HFFc6 (cell line): ENCODE results near the gene PARD3. TPM values are rescaled to one million over a fixed set of nuclear protein-coding genes. Genes with fewer than 3 reads are reported as not detected.

Experiments
- DNase-seq: peaks from one replicate; pipeline ENCODE4 v3.0.0-alpha.2; 2018
- H3K27ac Mint-ChIP-seq: 2 replicates; pipeline ENCODE4 v1.8.0; 2020; ENCODE audit warnings: mild to moderate bottlenecking, mixed read lengths
- H3K27me3 Mint-ChIP-seq: 2 replicates; pipeline ENCODE4 v1.8.0; 2021; ENCODE audit warnings: mild to moderate bottlenecking, moderate library complexity, mixed read lengths; ENCODE audit not compliant: insufficient read depth
- H3K36me3 Mint-ChIP-seq: 2 replicates; pipeline ENCODE4 v1.8.0; 2021; ENCODE audit warnings: low read depth, mixed read lengths
- H3K4me1 Mint-ChIP-seq: 2 replicates; pipeline ENCODE4 v1.8.0; 2020; ENCODE audit warnings: low read depth, mixed read lengths
- H3K4me3 Mint-ChIP-seq: 2 replicates; pipeline ENCODE4 v1.8.0; 2020; ENCODE audit warnings: mild to moderate bottlenecking, moderate library complexity, mixed read lengths
- H3K9me3 Mint-ChIP-seq: 2 replicates; pipeline ENCODE4 v1.8.0; 2020; ENCODE audit warnings: mild to moderate bottlenecking, mixed read lengths
- CTCF ChIP-seq: fragments of 200-600 bp; sonication (generic); IDR thresholded peaks from 2 replicates; pipeline ENCODE4 v1.5.0; 2021; ENCODE audit warnings: antibody characterized with exemption, mild to moderate bottlenecking
- total RNA-seq, 6 experiments: library from RNA; stranded (reverse); fragmentation: NEBNext Ultra II Directional; extraction: Animal tissue kit (Norgen Biotek cat#: 25700); gene quantifications; 2 replicates in 1 of 6; 3 replicates in 5 of 6; pipeline ENCODE4 v1.2.3, GENCODE V29; 2021

PARD3 gene
- total RNA-seq, 6 experiments from 2014 or later, result 19.9 to 24.3 (median 23.1) TPM

GRCh38 chr10:34474555-34475273 is 340.4 kb downstream of the PARD3 start:
- no peak for TF ChIP-seq CTCF
- peaks cover 16% of the 10 kb centered on the region for H3K4me1 Mint-ChIP-seq
- DNase-seq, result no peak
- no peak overlapping the region for H3K4me3 Mint-ChIP-seq
- H3K27ac Mint-ChIP-seq, result no peak overlapping the region
- H3K9me3 Mint-ChIP-seq, result no peaks in the 10 kb centered on the region
- peaks cover 4% of the 10 kb centered on the region; the same call in 1 of the 2 replicates for H3K36me3 Mint-ChIP-seq
- 0 out of 2 replicates have a peak, but pooled peaks cover 2% of the 10 kb centered on the region for H3K27me3 Mint-ChIP-seq

GRCh38 chr10:34474009-34474376 is 341.1 kb downstream of the PARD3 start:
- DNase-seq, result no peak
- H3K9me3 Mint-ChIP-seq, result no peaks in the 10 kb centered on the region
- peaks cover 16% of the 10 kb centered on the region for H3K4me1 Mint-ChIP-seq
- no peak overlapping the region for H3K27ac Mint-ChIP-seq
- no peak for TF ChIP-seq CTCF
- no peak overlapping the region for H3K4me3 Mint-ChIP-seq
- H3K27me3 Mint-ChIP-seq, result 0 out of 2 replicates have a peak, but pooled peaks cover 2% of the 10 kb centered on the region
- H3K36me3 Mint-ChIP-seq, result peaks cover 4% of the 10 kb centered on the region; the same call in 1 of the 2 replicates

- Mint-ChIP-seq H3K4me1 (peaks cover 16% of the 10 kb centered on the region), H3K9me3 (no peaks in the 10 kb centered on the region), H3K4me3 (no peak overlapping the region), H3K27me3 (0 out of 2 replicates have a peak, but pooled peaks cover 2% of the 10 kb centered on the region), H3K36me3 (peaks cover 9% of the 10 kb centered on the region; the same call in 1 of the 2 replicates), H3K27ac (no peak overlapping the region)
- DNase-seq, result no peak
- TF ChIP-seq CTCF, result no peak
Observed at GRCh38 chr10:34473174-34474008, 341.7 kb downstream of the PARD3 start.

- H3K27ac Mint-ChIP-seq, result no peak overlapping the region
- peaks cover 12% of the 10 kb centered on the region; the same call in 1 of the 2 replicates for H3K36me3 Mint-ChIP-seq
- no peak for DNase-seq
- no peaks in the 10 kb centered on the region for H3K9me3 Mint-ChIP-seq
- H3K4me3 Mint-ChIP-seq, result no peak overlapping the region
- 0 out of 2 replicates have a peak, but pooled peaks cover 2% of the 10 kb centered on the region for H3K27me3 Mint-ChIP-seq
- H3K4me1 Mint-ChIP-seq, result peaks cover 11% of the 10 kb centered on the region
- no peak for TF ChIP-seq CTCF
Observed at GRCh38 chr10:34470307-34470706, 344.8 kb downstream of the PARD3 start.

- Mint-ChIP-seq H3K27ac (no peak overlapping the region), H3K27me3 (0 out of 2 replicates have a peak, but pooled peaks cover 2% of the 10 kb centered on the region), H3K4me1 (peaks cover 3% of the 10 kb centered on the region), H3K4me3 (no peak overlapping the region), H3K36me3 (peaks cover 12% of the 10 kb centered on the region; the same call in 1 of the 2 replicates), H3K9me3 (no peaks in the 10 kb centered on the region)
- no peak for DNase-seq
- no peak for TF ChIP-seq CTCF
Observed at GRCh38 chr10:34469446-34469845, 345.6 kb downstream of the PARD3 start.
